Thoracic aorta (tissue), 2 donors: ENCODE measurements around the gene RIMBP2. TPM values are rescaled to one million over a fixed set of nuclear protein-coding genes. Genes with fewer than 3 reads are reported as not detected.

Experiments used
- ATAC-seq: fragments of 150-250 bp; one replicate; pipeline ENCODE4 v1.8.0; 2017; ENCODE audit warnings: low read depth; ENCODE audit not compliant: insufficient number of reproducible peaks, low FRiP score
- DNase-seq: peaks from one replicate; pipeline ENCODE4 v3.0.0-alpha.2; 2020; ENCODE audit warnings: low spot score
- H3K27ac ChIP-seq, 2 donors: fragments of 200-600 bp; sonication (generic); 1 replicate in 1 of 2; 2 replicates in 1 of 2; pipeline ENCODE4 v1.5.1; 2016; ENCODE audit warnings: mild to moderate bottlenecking in 2 of 2, moderate library complexity in 2 of 2
- H3K27me3 ChIP-seq: fragments of 200-600 bp; sonication (generic); replicated peaks from 2 replicates; pipeline ENCODE4 v1.6.0; 2016; ENCODE audit warnings: mild to moderate bottlenecking; ENCODE audit not compliant: insufficient read depth
- H3K36me3 ChIP-seq: fragments of 200-600 bp; sonication (generic); one replicate; pipeline ENCODE4 v1.5.1; 2016
- H3K4me1 ChIP-seq, 2 donors: fragments of 200-600 bp; sonication (generic); 1 replicate in 1 of 2; 2 replicates in 1 of 2; pipeline versions ENCODE4 v1.5.1 to v1.6.0; 2016; ENCODE audit warnings: low read depth in 2 of 2, mild to moderate bottlenecking in 1 of 2; ENCODE audit not compliant: control insufficient read depth in 1 of 2
- H3K4me3 ChIP-seq: fragments of 200-600 bp; sonication (generic); 2 replicates; pipeline ENCODE4 v1.5.1; 2016; ENCODE audit warnings: mild to moderate bottlenecking
- H3K9me3 ChIP-seq: fragments of 200-600 bp; sonication (generic); 2 replicates; pipeline ENCODE4 v1.5.1; 2016
- CTCF ChIP-seq: fragments of 200-600 bp; sonication (generic); IDR thresholded peaks from one replicate; pipeline ENCODE4 v1.5.1; 2019; ENCODE audit warnings: antibody characterized with exemption
- total RNA-seq, 2 donors: library from RNA; depleted of rRNA; stranded (reverse); fragments of >200 nt; gene quantifications; one replicate each; pipeline versions ENCODE4 v1.1.0 to v1.2.3, GENCODE V29; 2016

The RIMBP2 gene
- total RNA-seq, 2 donors from 2014 or later = 0.54 to 0.92 TPM

GRCh38 chr12:130524759-130525158 lies 191.3 kb downstream of the RIMBP2 start:
- no peaks in the 10 kb centered on the region for H3K36me3 ChIP-seq
- no peak overlapping the region for H3K27ac ChIP-seq
- no peaks in the 10 kb centered on the region for H3K27me3 ChIP-seq
- no peak for TF ChIP-seq CTCF
- no peaks in the 10 kb centered on the region for H3K4me1 ChIP-seq
- no peak overlapping the region for H3K4me3 ChIP-seq
- no peak for ATAC-seq
- no peaks in the 10 kb centered on the region for H3K9me3 ChIP-seq
- DNase-seq = no peak

- TF ChIP-seq CTCF = no peak
- Histone ChIP-seq H3K36me3 (no peaks in the 10 kb centered on the region), H3K27ac (no peak overlapping the region), H3K4me1 (no peaks in the 10 kb centered on the region), H3K4me3 (no peak overlapping the region), H3K27me3 (no peaks in the 10 kb centered on the region), H3K9me3 (no peaks in the 10 kb centered on the region)
- ATAC-seq (no peak), DNase-seq (no peak)
Observed at GRCh38 chr12:130523863-130524614, 192.1 kb downstream of the RIMBP2 start.

DNA sequence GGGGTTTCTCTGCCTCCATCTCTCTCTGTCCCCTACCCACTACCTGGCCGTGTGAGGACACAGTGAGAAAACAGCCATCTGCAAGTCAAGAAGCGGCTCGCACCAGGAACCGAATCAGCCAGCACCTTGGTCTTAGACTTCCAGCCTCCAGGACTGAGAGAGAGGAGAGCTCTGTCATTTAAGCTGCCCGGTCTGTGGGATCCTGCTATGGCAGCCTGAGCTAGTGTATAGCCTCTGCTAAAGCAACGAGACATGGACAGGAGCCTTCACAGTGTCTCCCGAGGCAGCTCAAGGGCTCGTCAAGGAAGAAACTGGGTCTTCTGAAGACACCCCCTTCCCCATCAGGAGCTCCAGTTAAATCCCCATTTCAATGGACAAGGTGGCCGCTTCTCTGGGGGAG lies 192.9 kb downstream of the RIMBP2 start:
- no peak for TF ChIP-seq CTCF
- Histone ChIP-seq H3K4me3 (no peak overlapping the region), H3K4me1 (no peaks in the 10 kb centered on the region), H3K36me3 (no peaks in the 10 kb centered on the region), H3K27ac (no peak overlapping the region), H3K27me3 (no peaks in the 10 kb centered on the region), H3K9me3 (no peaks in the 10 kb centered on the region)
- DNase-seq = no peak
- no peak for ATAC-seq

- H3K9me3 ChIP-seq = no peaks in the 10 kb centered on the region
- TF ChIP-seq CTCF = no peak
- H3K36me3 ChIP-seq = no peaks in the 10 kb centered on the region
- H3K4me3 ChIP-seq = no peak overlapping the region
- H3K4me1 ChIP-seq = no peaks in the 10 kb centered on the region
- DNase-seq (no peak), ATAC-seq (no peak)
- H3K27ac ChIP-seq = no peak overlapping the region
- H3K27me3 ChIP-seq = no peaks in the 10 kb centered on the region
Observed at GRCh38 chr12:130522244-130522834, 193.8 kb downstream of the RIMBP2 start.

- Histone ChIP-seq H3K4me3 (no peak overlapping the region), H3K9me3 (no peaks in the 10 kb centered on the region), H3K27me3 (no peaks in the 10 kb centered on the region), H3K36me3 (no peaks in the 10 kb centered on the region), H3K4me1 (no peaks in the 10 kb centered on the region), H3K27ac (no peak overlapping the region)
- DNase-seq (no peak), ATAC-seq (no peak)
- TF ChIP-seq CTCF = no peak
Observed at GRCh38 chr12:130521375-130522124, 194.5 kb downstream of the RIMBP2 start.
